AG04450 (cell line): ENCODE results near the gene NLRP14. TPM values are rescaled to one million over a fixed set of nuclear protein-coding genes. Genes with fewer than 3 reads are reported as not detected.

Experiments used
- CTCF ChIA-PET: fragments of 300-600, 350-600 bp; formaldehyde crosslinking; extraction: SDS; loops from one replicate; lab custom pipeline; 2022; ENCODE audit warnings: antibody characterized with exemption, inconsistent platforms; lab: Charles Lee
- POLR2A ChIA-PET: fragments of 350-600 bp; formaldehyde crosslinking; extraction: SDS; loops from one replicate; lab custom pipeline; 2021; ENCODE audit warnings: antibody characterized with exemption, inconsistent platforms; lab: Yijun Ruan, JAX
- DNase-seq: peaks from one replicate; pipeline ENCODE4 v3.0.0-alpha.2; 2011; ENCODE audit warnings: low read depth, low spot score
- H3K27ac ChIP-seq: one replicate; pipeline ENCODE4 v1.5.1; 2012; ENCODE audit warnings: low read depth, low read length, control low read depth
- H3K27me3 ChIP-seq: one replicate; pipeline ENCODE4 v1.6.0; 2012; ENCODE audit warnings: low read length; ENCODE audit not compliant: control insufficient read depth, insufficient read depth
- H3K4me3 ChIP-seq: 2 replicates; pipeline ENCODE4 v1.5.1; 2011; ENCODE audit warnings: mild to moderate bottlenecking, low read depth, low read length, control low read depth
- H3K9me3 ChIP-seq: 2 replicates; pipeline ENCODE4 v1.5.1; 2012; ENCODE audit warnings: low read length; ENCODE audit not compliant: control insufficient read depth, insufficient read depth
- polyA plus RNA-seq: library from polyadenylated mRNA; depleted of rRNA; stranded (reverse); fragments of >200 nt; gene quantifications from 2 replicates; pipeline ENCODE4 v1.2.3, GENCODE V29; 2011
- TF ChIP-seq, protein P1 (sequence below): IDR thresholded peaks from 2 replicates; pipeline ENCODE4 v1.5.1; 2011; ENCODE audit warnings: low read depth, low read length, control low read depth, inconsistent platforms

The NLRP14 gene
- polyA plus RNA-seq, 1 experiment: 0.06 TPM

DNA sequence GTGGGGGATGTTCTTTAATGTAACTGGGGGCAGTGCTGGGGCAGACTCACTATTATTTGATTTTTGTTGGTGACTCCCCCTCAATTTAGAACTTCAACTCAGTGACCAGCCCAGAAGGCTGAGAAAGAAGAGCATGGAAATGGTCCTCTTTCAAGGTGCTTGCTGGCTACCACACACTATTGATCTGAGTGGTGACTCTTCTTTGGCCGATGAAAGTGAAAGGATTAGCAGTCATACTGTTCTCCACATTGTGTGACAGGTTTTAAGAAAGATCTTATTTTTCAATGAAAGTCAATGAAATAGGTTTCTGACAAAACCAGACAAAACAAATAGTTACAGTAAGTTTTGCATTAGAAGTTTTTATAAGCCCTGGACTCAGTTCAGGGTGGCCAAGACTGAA, 29.9 kb downstream of the NLRP14 start:
- Histone ChIP-seq H3K4me3 (no peak overlapping the region), H3K27ac (no peak overlapping the region), H3K27me3 (no peaks in the 10 kb centered on the region), H3K9me3 (no peaks in the 10 kb centered on the region)
- CTCF ChIA-PET: no interaction called here
- no peak for DNase-seq
- POLR2A ChIA-PET: no interaction called here
- TF ChIP-seq, protein P1, sequence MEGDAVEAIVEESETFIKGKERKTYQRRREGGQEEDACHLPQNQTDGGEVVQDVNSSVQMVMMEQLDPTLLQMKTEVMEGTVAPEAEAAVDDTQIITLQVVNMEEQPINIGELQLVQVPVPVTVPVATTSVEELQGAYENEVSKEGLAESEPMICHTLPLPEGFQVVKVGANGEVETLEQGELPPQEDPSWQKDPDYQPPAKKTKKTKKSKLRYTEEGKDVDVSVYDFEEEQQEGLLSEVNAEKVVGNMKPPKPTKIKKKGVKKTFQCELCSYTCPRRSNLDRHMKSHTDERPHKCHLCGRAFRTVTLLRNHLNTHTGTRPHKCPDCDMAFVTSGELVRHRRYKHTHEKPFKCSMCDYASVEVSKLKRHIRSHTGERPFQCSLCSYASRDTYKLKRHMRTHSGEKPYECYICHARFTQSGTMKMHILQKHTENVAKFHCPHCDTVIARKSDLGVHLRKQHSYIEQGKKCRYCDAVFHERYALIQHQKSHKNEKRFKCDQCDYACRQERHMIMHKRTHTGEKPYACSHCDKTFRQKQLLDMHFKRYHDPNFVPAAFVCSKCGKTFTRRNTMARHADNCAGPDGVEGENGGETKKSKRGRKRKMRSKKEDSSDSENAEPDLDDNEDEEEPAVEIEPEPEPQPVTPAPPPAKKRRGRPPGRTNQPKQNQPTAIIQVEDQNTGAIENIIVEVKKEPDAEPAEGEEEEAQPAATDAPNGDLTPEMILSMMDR: no peak

DNA sequence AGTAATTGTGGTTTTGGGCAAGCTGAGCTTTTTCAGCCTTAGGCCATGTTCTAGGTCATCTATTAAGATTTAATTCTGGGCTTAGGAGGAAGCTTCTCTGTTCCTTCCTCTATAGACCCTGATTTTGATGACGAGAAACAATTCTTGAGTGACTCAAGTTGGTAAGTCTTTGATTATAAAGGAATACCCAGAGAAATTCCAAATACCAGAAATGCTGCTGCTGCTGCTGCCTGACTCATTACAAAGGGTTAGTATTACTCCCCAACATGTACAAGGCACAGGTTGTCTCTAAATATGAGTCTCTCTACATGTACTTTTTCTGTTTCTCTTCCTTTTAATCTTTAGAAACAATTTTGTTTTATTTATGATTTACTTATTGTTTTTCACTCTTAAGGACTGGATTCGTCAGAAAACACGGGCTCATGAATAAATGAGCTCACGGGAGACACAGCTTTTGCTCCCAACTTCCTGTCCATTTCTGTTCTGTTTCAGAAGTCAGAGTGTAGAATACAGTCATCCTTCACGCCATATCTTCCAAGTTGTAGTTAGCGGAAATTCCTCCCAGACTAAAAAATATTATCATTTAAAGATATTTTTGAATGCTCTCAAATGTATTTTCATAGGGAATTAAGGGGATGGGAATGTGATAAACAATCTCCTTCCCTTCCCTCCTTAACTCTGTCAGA, 36.7 kb downstream of the NLRP14 start:
- no peak for DNase-seq
- H3K9me3 ChIP-seq: no peaks in the 10 kb centered on the region
- POLR2A ChIA-PET: no interaction called here
- H3K27ac ChIP-seq: no peak overlapping the region
- TF ChIP-seq, protein P1: no peak
- H3K4me3 ChIP-seq: no peak overlapping the region
- CTCF ChIA-PET: interaction anchor here (0.6 to 2.1 kb wide), 3 partner anchors 41 to 244 kb away, joined by 3 to 6 read pairs (median 3); no protein-coding TSS in a partner anchor
- no peaks in the 10 kb centered on the region for H3K27me3 ChIP-seq

DNA sequence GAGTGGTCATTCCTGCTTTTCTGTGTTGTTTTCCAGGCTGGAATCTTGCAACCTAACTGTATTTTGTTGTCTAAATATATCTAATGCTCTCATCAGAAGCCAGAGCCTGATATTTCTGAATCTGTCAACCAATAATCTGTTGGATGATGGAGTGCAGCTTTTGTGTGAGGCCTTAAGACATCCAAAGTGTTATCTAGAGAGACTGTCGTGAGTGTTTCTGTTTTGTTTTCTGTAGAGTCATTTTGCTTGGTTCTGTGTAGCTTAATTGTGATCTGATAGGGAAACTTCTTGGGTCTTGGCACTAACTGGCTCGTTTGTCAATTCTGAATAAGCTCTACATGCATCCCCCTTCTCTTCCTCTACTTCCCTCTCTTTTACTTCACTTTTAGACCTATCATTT, 37.4 kb downstream of the NLRP14 start:
- no peak for DNase-seq
- Histone ChIP-seq H3K9me3 (no peaks in the 10 kb centered on the region), H3K4me3 (no peak overlapping the region), H3K27ac (no peak overlapping the region), H3K27me3 (no peaks in the 10 kb centered on the region)
- TF ChIP-seq, protein P1: no peak
- POLR2A ChIA-PET: no interaction called here
- CTCF ChIA-PET: interaction anchor here (0.6 to 2.1 kb wide), 4 partner anchors 40 to 629 kb away, joined by 3 to 6 read pairs (median 3); no protein-coding TSS in a partner anchor

DNA sequence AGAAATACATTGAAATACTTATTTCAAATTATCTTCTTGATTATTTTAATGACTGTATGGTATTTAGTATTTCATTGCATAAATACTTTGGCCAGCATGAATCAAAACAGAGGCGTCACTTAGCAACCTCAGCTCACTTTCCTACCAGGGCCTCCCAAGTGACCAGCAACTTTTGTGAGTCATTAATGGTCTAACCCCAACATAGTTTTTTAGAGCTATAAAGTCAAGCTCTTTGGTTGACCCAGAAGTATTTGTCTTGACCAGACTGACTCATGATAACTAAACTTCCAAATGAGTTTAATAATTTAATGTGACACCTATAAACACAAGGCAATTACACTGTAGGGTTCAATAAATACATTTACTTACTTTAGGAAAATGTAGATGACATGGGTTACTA, 40.6 kb downstream of the NLRP14 start:
- Histone ChIP-seq H3K27ac (no peak overlapping the region), H3K27me3 (no peaks in the 10 kb centered on the region), H3K4me3 (no peak overlapping the region), H3K9me3 (no peaks in the 10 kb centered on the region)
- TF ChIP-seq, protein P1: no peak
- POLR2A ChIA-PET: no interaction called here
- no peak for DNase-seq
- CTCF ChIA-PET: no interaction called here

DNA sequence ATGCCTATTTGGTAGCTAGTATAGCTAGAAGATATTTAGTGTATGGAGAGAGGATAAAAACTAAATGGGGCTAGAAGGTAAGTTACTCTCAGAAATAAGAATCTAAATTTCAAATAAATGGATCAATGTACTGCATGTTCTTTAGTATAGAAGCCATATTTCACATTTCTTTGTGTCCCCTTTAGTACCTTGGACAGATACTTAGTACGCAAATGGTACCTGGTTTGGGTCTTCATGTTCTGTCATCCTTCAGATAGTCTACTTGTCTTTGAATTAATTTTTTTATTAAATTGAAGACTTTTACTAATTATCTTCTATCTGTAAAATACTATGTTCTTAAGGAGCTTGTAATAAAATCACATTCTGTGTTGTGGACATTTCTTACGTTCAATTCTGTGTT, 42.3 kb downstream of the NLRP14 start:
- no peak for DNase-seq
- ChIA-PET CTCF (no interaction called here), POLR2A (no interaction called here)
- H3K27me3 ChIP-seq: no peaks in the 10 kb centered on the region
- TF ChIP-seq, protein P1: no peak
- H3K4me3 ChIP-seq: no peak overlapping the region
- no peak overlapping the region for H3K27ac ChIP-seq
- H3K9me3 ChIP-seq: no peaks in the 10 kb centered on the region
